ENCODE results near the gene NADSYN1. TPM values are rescaled to one million over a fixed set of nuclear protein-coding genes. Genes with fewer than 3 reads are reported as not detected.
"Not testable (repeated sequence)": the region's sequence is repeated elsewhere in the genome, so short reads cannot be mapped to it uniquely, and the experiment has no call there.

The NADSYN1 gene
- 67.7 TPM for total RNA-seq

- peak; percentile 92 for ATAC-seq
Observed at GRCh38 chr11:71453037-71453917, at the start of gene NADSYN1. Gene NADSYN1, plus strand, starts transcription at chr11:71453203. Its CDS starts 94 bp downstream, at chr11:71453297.

- ATAC-seq: no peak
Observed at GRCh38 chr11:71404209-71404608, 48.8 kb upstream of the NADSYN1 start.

- ATAC-seq: no peak
Observed at GRCh38 chr11:71406681-71407080, 46.3 kb upstream of the NADSYN1 start.

GRCh38 chr11:71407356-71407755 is 45.6 kb upstream of the NADSYN1 start:
- no peak for ATAC-seq

- ATAC-seq: no peak
Observed at GRCh38 chr11:71408826-71409225, 44.2 kb upstream of the NADSYN1 start.

GRCh38 chr11:71410363-71410966 is 42.5 kb upstream of the NADSYN1 start:
- no peak for ATAC-seq

- no peak for ATAC-seq
Observed at GRCh38 chr11:71414645-71415044, 38.4 kb upstream of the NADSYN1 start.

- ATAC-seq: no peak
Observed at GRCh38 chr11:71418643-71419042, 34.4 kb upstream of the NADSYN1 start.

GRCh38 chr11:71420455-71421241 is 32.4 kb upstream of the NADSYN1 start:
- peak; percentile 63 for ATAC-seq

- no peak for ATAC-seq
Observed at GRCh38 chr11:71421392-71421950, 31.5 kb upstream of the NADSYN1 start.

- not testable (repeated sequence) for ATAC-seq
Observed at GRCh38 chr11:71422318-71422717, 30.7 kb upstream of the NADSYN1 start.

GRCh38 chr11:71423181-71423790 is 29.7 kb upstream of the NADSYN1 start:
- no peak for ATAC-seq

- no peak for ATAC-seq
Observed at GRCh38 chr11:71425409-71425808, 27.6 kb upstream of the NADSYN1 start.

- ATAC-seq: peak; percentile 69
Observed at GRCh38 chr11:71425860-71426259, 27.1 kb upstream of the NADSYN1 start.

GRCh38 chr11:71426413-71426812 is 26.6 kb upstream of the NADSYN1 start:
- no peak for ATAC-seq

GRCh38 chr11:71428861-71429435 is 24.1 kb upstream of the NADSYN1 start:
- ATAC-seq: no peak

- no peak for ATAC-seq
Observed at GRCh38 chr11:71429701-71430100, 23.3 kb upstream of the NADSYN1 start.

GRCh38 chr11:71430166-71430565 is 22.8 kb upstream of the NADSYN1 start:
- ATAC-seq: no peak

- no peak for ATAC-seq
Observed at GRCh38 chr11:71431271-71431670, 21.7 kb upstream of the NADSYN1 start.

GRCh38 chr11:71432761-71433647 is 20.0 kb upstream of the NADSYN1 start:
- no peak for ATAC-seq

Data from esophagus mucosa (tissue), 1 donor.